ENCODE results near the gene FBRS.

FBRS gene

DNA sequence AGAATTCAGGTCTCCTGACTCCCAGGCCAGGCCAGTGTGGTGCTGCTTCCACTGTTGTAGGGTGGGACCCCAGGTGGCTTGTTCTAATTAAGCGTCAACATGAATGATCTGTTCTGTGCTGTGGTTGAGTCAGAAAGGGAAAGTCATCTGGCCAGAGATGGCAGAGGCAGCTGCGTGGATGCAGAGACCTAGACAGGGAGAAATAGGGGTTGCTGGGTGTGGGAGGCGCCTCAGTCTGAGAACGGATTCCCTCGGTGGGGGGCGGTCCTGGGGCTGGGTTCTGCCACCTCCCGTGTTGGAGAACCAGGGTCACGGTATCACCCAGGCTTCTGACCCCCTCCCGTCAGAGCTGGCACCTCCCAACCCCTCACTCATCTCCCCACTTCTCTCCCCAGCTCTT, 5.6 kb downstream of the FBRS start:
- TF ChIP-seq GLIS3 (CRISPR knock-in tag; IDR thresholded peaks at IDR 0.05), result no peak
- no peak for TF ChIP-seq ZNF565 (CRISPR knock-in tag; conservative IDR thresholded peaks at IDR 0.05; ENCODE audit: low read depth)
- TF ChIP-seq OSR1 (CRISPR knock-in tag; IDR thresholded peaks at IDR 0.05), result no peak
- no peak for TF ChIP-seq BACH2 (CRISPR knock-in tag; IDR thresholded peaks at IDR 0.05; ENCODE audit: borderline replicate concordance)
- TF ChIP-seq ARNTL (CRISPR knock-in tag; IDR thresholded peaks at IDR 0.05; ENCODE audit: borderline replicate concordance, low read depth), result no peak
- TF ChIP-seq TSHZ2 (CRISPR knock-in tag; IDR thresholded peaks at IDR 0.05), result no peak
- TF ChIP-seq TCF4 (CRISPR knock-in tag; IDR thresholded peaks at IDR 0.05; ENCODE audit: borderline replicate concordance), result no peak
- TF ChIP-seq CSDC2 (CRISPR knock-in tag; IDR thresholded peaks at IDR 0.05), result no peak
- TF ChIP-seq ZFP3 (CRISPR knock-in tag; IDR thresholded peaks at IDR 0.05), result no peak
- TF ChIP-seq CREB5 (CRISPR knock-in tag; IDR thresholded peaks at IDR 0.05; ENCODE audit: low read depth), result no peak
- TF ChIP-seq SNAI2 (CRISPR knock-in tag; IDR thresholded peaks at IDR 0.05), result no peak
- TF ChIP-seq ZNF8 (CRISPR knock-in tag; IDR thresholded peaks at IDR 0.05), result no peak
- no peak for TF ChIP-seq ZC3H10 (CRISPR knock-in tag; IDR thresholded peaks at IDR 0.05)
- TF ChIP-seq ESRRG (CRISPR knock-in tag; IDR thresholded peaks at IDR 0.05), result no peak
- TF ChIP-seq, protein P1, sequence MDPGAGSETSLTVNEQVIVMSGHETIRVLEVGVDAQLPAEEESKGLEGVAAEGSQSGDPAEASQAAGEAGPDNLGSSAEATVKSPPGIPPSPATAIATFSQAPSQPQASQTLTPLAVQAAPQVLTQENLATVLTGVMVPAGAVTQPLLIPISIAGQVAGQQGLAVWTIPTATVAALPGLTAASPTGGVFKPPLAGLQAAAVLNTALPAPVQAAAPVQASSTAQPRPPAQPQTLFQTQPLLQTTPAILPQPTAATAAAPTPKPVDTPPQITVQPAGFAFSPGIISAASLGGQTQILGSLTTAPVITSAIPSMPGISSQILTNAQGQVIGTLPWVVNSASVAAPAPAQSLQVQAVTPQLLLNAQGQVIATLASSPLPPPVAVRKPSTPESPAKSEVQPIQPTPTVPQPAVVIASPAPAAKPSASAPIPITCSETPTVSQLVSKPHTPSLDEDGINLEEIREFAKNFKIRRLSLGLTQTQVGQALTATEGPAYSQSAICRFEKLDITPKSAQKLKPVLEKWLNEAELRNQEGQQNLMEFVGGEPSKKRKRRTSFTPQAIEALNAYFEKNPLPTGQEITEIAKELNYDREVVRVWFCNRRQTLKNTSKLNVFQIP (CRISPR knock-in tag; IDR thresholded peaks at IDR 0.05; ENCODE audit: borderline replicate concordance, low read depth), result no peak
- ATAC-seq, result no peak

DNA sequence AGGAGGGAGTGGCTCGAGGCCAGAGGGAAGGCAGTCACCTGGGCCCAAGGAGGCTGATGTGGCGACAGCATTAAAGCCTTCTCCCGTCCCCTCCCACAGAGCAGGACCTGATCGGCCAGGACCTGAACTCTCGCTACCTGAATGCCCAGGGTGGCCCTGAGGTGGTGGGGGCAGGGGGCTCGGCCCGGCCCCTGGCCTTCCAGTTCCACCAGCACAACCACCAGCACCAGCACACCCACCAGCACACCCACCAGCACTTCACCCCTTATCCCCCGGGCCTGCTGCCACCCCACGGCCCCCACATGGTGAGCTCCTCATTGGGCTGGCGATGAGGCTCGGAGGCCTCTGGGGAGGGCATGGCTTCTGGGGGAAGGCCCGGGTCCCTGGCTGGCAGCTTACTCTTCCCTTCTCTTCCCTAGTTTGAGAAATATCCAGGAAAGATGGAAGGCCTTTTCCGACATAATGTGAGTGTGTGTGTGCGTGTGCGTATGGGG, 6.4 kb downstream of the FBRS start:
- ATAC-seq, result no peak
- TF ChIP-seq CSRNP3 (CRISPR knock-in tag; IDR thresholded peaks at IDR 0.05) (no peak), PPARA (CRISPR knock-in tag; IDR thresholded peaks at IDR 0.05; ENCODE audit: borderline replicate concordance) (no peak), TCF4 (CRISPR knock-in tag; IDR thresholded peaks at IDR 0.05; ENCODE audit: borderline replicate concordance) (no peak), ZNF70 (CRISPR knock-in tag; IDR thresholded peaks at IDR 0.05) (no peak), ZFP30 (CRISPR knock-in tag; IDR thresholded peaks at IDR 0.05) (no peak), ZFP3 (CRISPR knock-in tag; IDR thresholded peaks at IDR 0.05) (no peak), ARNTL (CRISPR knock-in tag; IDR thresholded peaks at IDR 0.05; ENCODE audit: borderline replicate concordance, low read depth) (no peak)
- TF ChIP-seq, protein P1 (CRISPR knock-in tag; IDR thresholded peaks at IDR 0.05; ENCODE audit: borderline replicate concordance, low read depth), result no peak
- TF ChIP-seq, protein P2, sequence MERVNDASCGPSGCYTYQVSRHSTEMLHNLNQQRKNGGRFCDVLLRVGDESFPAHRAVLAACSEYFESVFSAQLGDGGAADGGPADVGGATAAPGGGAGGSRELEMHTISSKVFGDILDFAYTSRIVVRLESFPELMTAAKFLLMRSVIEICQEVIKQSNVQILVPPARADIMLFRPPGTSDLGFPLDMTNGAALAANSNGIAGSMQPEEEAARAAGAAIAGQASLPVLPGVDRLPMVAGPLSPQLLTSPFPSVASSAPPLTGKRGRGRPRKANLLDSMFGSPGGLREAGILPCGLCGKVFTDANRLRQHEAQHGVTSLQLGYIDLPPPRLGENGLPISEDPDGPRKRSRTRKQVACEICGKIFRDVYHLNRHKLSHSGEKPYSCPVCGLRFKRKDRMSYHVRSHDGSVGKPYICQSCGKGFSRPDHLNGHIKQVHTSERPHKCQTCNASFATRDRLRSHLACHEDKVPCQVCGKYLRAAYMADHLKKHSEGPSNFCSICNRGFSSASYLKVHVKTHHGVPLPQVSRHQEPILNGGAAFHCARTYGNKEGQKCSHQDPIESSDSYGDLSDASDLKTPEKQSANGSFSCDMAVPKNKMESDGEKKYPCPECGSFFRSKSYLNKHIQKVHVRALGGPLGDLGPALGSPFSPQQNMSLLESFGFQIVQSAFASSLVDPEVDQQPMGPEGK (CRISPR knock-in tag; IDR thresholded peaks at IDR 0.05; ENCODE audit: borderline replicate concordance), result no peak

All from SK-N-SH treated with all-trans-retinoic acid at 6 μM for 48 hours (cell line).